Motor neuron (in vitro differentiated cells): ENCODE results near the gene ABCC9. TPM values are rescaled to one million over a fixed set of nuclear protein-coding genes. Genes with fewer than 3 reads are reported as not detected.

Experiments
- ATAC-seq, 8 experiments: fragments of 200-7000 bp; cut with Tn5 transposase; replicated peaks in 6 of 8; 2 replicates each; pipeline ENCODE4 v1.8.0; 2021; ENCODE audit warnings: mild to moderate bottlenecking in 8 of 8, moderate library complexity in 8 of 8
- H3K27ac ChIP-seq, 2 donors: fragments of 250-450 bp; sonication (Bioruptor Pico); 2 replicates each; pipeline ENCODE4 v1.9.0; 2021; ENCODE audit warnings: antibody characterized with exemption in 2 of 2, mild to moderate bottlenecking in 2 of 2, moderate library complexity in 1 of 2
- H3K4me1 ChIP-seq, 2 donors: fragments of 250-450 bp; sonication (Bioruptor Pico); replicated peaks in 1 of 2; 2 replicates each; pipeline ENCODE4 v1.6.1; 2021; ENCODE audit warnings: antibody characterized with exemption in 2 of 2, mild to moderate bottlenecking in 2 of 2, moderate library complexity in 1 of 2
- H3K4me3 ChIP-seq, 5 donors: fragments of 250-450 bp; sonication (Bioruptor Pico); 2 replicates each; pipeline ENCODE4 v1.9.0; 2021; ENCODE audit warnings: antibody characterized with exemption in 5 of 5, mild to moderate bottlenecking in 5 of 5, moderate library complexity in 4 of 5
- WGBS, 10 experiments: fragments of 450-650 bp; shearing (Covaris generic); methylation state at CpG; one replicate each; pipeline ENCODE4 v1.0.0; 2022; 5-methylcytosine and 5-hydroxymethylcytosine counted together
- in situ Hi-C, 9 experiments: fragments of 400-800 bp; cut with MboI; loops; one replicate each; pipeline ENCODE4 v1.15.0; 2021; ENCODE audit warnings: low sequenced_read_pairs in 9 of 9, low pct_unique_long_range_greater_than_20kb in 2 of 9; ENCODE audit not compliant: unreplicated experiment in 9 of 9
- total RNA-seq, 8 experiments: library from RNA; unstranded; fragments of 300-600 nt; gene quantifications; 2 replicates each; pipeline versions ENCODE4 v1.2.3 to v1.2.4, GENCODE V29; 2022

ABCC9 gene
- total RNA-seq, 8 experiments from 2014 or later = 0.04 to 6.6 (median 0.36) TPM

DNA sequence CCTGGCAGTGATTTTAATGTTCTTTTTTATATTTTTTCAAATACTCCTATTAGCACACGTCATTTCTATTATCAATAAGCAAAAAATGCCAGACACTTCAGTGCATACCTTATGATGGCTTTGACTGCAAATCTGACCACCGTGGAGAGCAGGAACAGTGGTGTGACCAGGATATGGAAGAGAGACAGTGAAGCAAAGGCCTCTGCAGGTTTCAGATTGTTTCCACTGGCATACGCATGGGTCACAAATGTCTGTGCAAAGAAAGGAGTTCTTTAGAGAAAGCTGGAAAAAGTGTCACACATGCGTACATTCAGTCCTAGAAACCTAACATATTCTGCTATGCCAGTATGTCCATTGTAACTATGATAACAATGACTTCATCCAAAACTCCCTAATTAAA is 47.3 kb downstream of the ABCC9 start:
- 19 to 100% (median 91%) methylated on average over 1 to 4 of the region's 4 CpGs for WGBS, 10 experiments
- ATAC-seq = no peak
- Histone ChIP-seq H3K4me1 (no peaks in the 10 kb centered on the region), H3K4me3 (no peak overlapping the region), H3K27ac (no peak overlapping the region)
- in situ Hi-C loops = no loop called here

DNA sequence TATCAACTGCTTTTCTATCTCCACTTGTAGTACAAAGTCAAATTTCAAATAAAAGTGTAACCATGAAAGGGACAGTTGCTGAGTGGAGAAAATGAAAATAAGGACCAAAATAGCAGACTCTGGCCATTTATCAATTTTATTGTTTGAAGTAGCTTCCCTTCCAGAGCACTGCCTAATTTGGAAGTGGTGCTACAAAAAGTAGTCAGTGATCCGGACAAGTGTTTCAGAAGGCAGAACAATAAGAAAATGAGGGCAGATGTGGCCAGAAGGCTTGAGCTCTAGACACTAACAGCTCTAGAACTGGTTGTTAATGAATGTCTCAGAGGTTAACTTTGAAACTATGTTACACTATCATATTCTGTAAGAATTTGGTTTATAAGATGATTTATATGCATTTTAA is 48.9 kb downstream of the ABCC9 start:
- Histone ChIP-seq H3K27ac (no peak overlapping the region), H3K4me3 (no peak overlapping the region), H3K4me1 (no peaks in the 10 kb centered on the region)
- in situ Hi-C loops = no loop called here
- 0 to 100% (median 82%) methylated on average over 1 of the region's 1 CpG; no CpG with 5 or more reads in 2 of the 10 experiments for WGBS, 10 experiments
- ATAC-seq = no peak

DNA sequence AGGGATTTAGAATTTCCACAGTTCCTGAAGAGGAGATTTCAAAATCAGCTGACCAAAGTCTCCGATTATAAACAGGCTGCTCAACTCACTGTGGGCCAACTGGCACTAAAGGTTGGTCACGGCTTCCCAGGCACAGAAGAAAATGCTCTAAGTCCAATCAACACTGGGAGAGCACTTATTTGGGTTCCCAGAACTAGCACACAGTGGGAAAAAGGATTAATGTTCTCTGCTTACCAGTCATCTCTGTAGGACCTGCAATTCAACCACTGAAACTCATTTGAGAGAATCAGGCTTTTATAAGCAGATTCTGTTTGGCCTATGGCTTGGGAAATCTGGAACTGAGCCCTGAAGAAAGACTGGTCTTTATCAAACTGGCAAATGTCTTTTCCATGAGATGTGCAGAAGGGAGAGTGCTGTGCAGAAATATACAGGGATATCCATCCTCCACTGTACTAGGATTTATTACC is 49.4 kb downstream of the ABCC9 start:
- ATAC-seq = no peak
- no peak overlapping the region for H3K4me3 ChIP-seq
- no peak overlapping the region for H3K27ac ChIP-seq
- 0 to 100% (median 75%) methylated on average over 1 to 2 of the region's 2 CpGs; no CpG with 5 or more reads in 3 of the 10 experiments for WGBS, 10 experiments
- in situ Hi-C loops = no loop called here
- H3K4me1 ChIP-seq = no peaks in the 10 kb centered on the region

DNA sequence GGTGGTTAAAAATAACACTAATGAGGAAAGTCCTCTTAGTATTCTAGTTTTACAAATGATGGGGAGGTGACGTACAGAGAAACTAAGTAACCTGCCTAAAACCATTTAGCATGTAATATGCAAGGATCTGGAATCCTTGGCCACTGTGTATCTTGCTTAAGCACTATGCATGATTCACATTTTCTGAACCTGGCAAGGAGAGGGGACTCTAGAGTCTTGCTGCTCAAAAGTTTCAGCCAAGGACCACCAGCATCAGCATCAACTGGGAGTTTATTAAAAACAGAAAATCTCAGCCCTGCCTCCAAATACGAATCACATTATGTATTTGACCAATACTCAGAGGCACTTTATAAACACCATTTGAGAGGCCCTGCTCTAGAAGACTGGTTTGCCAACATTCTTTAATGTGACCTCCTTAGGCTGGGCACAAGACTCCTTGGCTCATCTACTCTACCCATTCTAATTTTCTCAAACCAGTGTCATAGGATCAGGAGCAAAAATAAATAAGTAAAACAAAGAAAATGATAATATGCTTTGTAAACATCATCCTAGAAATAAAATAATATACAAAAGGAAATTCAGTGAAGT is 52.9 kb downstream of the ABCC9 start:
- ATAC-seq = no peak
- 25 to 100% (median 55%) methylated on average over 1 to 2 of the region's 2 CpGs; no CpG with 5 or more reads in 4 of the 10 experiments for WGBS, 10 experiments
- no peak overlapping the region for H3K4me3 ChIP-seq
- H3K4me1 ChIP-seq = no peaks in the 10 kb centered on the region
- in situ Hi-C loops = no loop called here
- no peak overlapping the region for H3K27ac ChIP-seq

DNA sequence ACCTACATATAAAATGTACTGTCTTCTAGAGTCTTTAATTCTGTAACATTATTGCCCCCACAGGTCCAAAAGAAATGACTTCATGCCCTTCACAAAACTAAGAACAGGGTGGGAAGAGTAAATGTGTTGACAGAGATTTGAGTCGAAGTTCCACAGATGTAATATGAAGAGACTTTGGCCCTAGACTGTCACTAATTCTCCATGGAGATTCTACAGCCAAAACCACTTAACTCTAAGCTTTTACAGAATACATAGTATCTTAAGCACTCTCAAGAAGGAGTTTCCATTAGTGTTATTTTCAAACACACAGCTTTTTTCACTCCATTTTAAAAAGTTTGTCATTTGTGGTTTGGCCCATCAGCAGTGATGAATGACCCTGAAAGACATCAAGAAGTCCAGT is 56.3 kb downstream of the ABCC9 start:
- no peaks in the 10 kb centered on the region for H3K4me1 ChIP-seq
- in situ Hi-C loops = no loop called here
- H3K27ac ChIP-seq = no peak overlapping the region
- ATAC-seq = no peak
- WGBS, 10 experiments = 17 to 100% (median 80%) methylated on average over 1 of the region's 1 CpG; no CpG with 5 or more reads in 5 of the 10 experiments
- no peak overlapping the region for H3K4me3 ChIP-seq

DNA sequence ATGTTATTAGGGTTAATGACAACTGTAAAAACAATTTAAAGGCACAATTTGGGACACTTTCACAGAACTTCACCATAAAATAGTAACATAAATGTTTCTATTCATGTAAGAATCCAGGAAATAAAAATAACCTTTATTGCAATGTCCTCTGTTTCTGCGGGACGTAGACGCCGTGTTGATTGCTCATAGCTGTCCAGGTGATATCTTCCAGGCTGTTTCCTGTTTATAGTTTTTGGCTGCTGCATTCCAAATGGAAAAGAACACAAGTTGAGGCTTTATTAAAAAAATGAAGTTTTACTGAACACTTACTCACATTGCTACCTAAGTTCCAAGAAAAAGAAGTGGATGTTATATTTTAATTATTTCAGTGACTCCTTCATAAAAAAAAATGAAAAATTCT is 58.6 kb downstream of the ABCC9 start:
- H3K4me1 ChIP-seq = no peaks in the 10 kb centered on the region
- no peak for ATAC-seq
- H3K27ac ChIP-seq = no peak overlapping the region
- H3K4me3 ChIP-seq = no peak overlapping the region
- in situ Hi-C loops = no loop called here
- WGBS, 10 experiments = 40 to 100% (median 94%) methylated on average over 2 to 4 of the region's 4 CpGs

DNA sequence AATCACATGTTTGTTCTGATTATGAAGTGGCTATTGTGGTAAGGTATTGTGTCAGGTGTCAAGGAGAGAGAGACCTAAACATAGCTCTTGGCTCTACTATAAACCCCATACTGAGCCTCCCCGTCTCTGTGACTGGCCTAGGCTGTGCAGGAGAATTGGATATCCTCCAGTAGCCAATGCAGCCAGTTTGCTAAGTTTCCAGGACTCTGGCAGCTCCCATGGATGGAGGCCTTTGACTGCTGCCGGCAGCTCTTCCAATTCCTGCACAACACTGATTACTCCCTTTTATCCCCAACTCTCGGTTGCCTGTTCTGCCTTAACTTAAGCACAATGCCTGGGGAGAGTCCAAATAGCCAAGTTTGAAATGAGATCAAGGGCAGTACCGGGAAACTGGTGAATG is 59.3 kb downstream of the ABCC9 start:
- ATAC-seq = no peak
- no peak overlapping the region for H3K4me3 ChIP-seq
- in situ Hi-C loops = no loop called here
- 4 to 100% (median 76%) methylated on average over 1 to 3 of the region's 4 CpGs; no CpG with 5 or more reads in 3 of the 10 experiments for WGBS, 10 experiments
- H3K4me1 ChIP-seq = no peaks in the 10 kb centered on the region
- H3K27ac ChIP-seq = no peak overlapping the region

DNA sequence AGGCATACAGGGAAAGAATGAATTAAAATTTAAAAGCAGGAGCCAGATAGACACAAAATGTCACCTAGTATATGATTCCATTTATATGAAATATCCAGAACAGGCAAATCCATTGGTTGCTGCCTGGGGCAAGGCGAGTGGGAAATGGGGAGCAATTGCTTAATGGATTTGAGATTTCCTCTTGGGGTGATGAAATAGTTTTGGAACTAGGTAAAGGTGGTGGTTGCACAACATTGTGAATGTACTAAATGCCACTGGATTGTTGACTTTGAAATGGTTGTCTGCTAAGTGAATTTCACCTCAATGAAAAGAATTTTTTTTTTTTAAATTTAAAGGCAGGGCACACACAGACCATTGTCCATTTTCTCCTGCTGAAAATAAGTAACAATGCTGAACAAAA is 61.9 kb downstream of the ABCC9 start:
- in situ Hi-C loops = no loop called here
- 14 to 100% (median 85%) methylated on average over 1 of the region's 1 CpG; no CpG with 5 or more reads in 4 of the 10 experiments for WGBS, 10 experiments
- ATAC-seq = no peak
- Histone ChIP-seq H3K27ac (no peak overlapping the region), H3K4me1 (no peaks in the 10 kb centered on the region), H3K4me3 (no peak overlapping the region)

DNA sequence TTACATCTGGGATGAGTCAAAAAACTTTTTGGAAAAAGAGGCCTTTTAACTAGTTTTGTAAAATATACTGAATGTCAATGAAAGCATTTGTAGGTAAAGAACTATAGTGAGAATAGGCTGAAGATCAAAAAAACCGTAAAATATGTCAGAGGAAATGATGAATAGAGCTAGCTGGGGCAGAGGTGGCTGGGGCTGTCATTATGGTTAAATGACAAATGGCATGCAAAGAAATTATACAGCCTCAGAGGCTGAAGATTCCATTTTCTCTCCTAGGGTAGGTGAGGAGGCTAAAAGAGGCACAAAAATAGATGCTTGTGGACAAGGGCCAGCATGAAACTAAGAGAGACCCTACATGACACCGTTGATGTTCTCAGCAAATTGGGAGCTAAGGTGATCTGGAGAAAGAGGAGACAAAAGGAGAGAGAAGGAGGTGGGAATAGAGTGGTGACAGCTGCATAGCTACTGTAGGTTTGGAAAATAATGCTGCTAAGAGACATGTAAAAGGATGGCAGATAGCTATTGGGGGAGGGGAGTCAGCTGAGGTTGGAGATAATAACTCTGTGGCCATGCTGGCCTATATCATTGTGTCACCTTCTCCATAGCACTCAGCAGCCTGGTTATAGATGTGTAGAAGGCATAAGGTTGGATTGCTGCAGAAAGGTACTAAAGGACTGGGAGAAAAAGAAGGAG is 63.8 kb downstream of the ABCC9 start:
- in situ Hi-C loops = no loop called here
- Histone ChIP-seq H3K27ac (no peak overlapping the region), H3K4me1 (no peaks in the 10 kb centered on the region), H3K4me3 (no peak overlapping the region)
- ATAC-seq = peak in 4 of 8 experiments; percentile 25 to 66 (median 46)
- WGBS, 10 experiments = 0 to 92% (median 73%) methylated on average over 1 to 2 of the region's 2 CpGs

DNA sequence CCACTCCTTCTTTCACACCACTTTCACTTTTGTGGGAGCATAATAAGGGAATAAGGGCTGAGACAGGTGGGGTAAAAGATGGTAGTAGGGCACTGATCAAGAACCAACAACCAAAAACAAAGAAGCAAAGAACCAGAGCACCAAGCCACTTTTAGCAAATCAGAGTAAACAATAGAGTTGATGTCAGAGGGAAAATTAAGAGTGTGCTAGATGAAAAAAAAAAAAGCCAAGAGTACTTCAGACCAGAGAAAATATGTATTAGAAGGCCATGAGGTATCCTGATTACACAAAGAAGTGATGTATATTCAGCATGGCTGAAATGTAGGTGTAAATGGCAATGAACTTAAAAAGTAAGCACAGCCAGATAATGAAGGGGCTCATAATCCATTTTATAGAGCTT is 75.4 kb downstream of the ABCC9 start:
- H3K4me3 ChIP-seq = no peak overlapping the region
- peaks cover 0 to 3% of the 10 kb centered on the region in 2 donors for H3K4me1 ChIP-seq
- H3K27ac ChIP-seq = no peak overlapping the region
- no peak for ATAC-seq
- in situ Hi-C loops = no loop called here

DNA sequence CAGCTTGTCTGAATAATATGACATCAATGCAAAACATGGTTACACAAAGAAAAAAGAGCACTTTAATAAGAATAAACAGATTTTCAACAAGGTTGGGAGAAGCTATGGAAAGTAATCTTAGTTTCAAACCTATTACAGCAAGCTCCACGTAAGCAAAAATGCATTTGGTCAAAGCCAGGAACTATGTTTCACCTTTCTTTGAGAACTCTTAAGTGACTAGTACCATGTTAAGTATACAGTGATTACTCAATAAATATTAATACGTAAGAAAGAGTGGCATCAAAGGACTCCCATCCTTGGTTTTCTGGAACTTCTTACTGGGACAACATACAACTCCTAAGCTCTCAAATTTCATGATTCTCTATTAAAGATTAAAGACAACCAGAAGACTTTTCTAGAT is 80.7 kb downstream of the ABCC9 start:
- Histone ChIP-seq H3K27ac (no peak overlapping the region), H3K4me3 (no peak overlapping the region), H3K4me1 (peaks cover 0 to 9% of the 10 kb centered on the region in 2 donors)
- in situ Hi-C loops = no loop called here
- no peak for ATAC-seq
- 38 to 100% (median 88%) methylated on average over 2 of the region's 2 CpGs; no CpG with 5 or more reads in 1 of the 10 experiments for WGBS, 10 experiments

DNA sequence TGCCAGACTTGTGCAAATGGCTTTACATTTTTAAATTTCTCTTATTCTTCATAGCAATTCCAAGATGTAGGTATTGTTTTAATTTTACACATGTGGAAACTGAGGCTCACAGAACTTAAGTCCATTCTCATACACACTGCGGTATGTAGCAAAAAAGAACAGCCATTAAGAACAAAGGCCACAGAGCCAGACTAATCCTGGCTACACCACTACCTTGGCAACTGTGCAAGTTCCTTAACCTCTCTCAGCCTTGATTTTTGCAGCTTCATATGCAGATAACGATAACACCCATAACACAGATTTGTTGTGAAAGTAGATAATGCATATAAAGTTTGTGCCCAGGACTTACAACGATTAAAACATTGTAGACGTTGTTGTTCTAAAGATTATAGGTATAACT is 81.1 kb downstream of the ABCC9 start:
- H3K4me1 ChIP-seq = peaks cover 0 to 9% of the 10 kb centered on the region in 2 donors
- WGBS, 10 experiments = 28 to 100% (median 90%) methylated on average over 2 to 4 of the region's 4 CpGs
- ATAC-seq = no peak
- no peak overlapping the region for H3K27ac ChIP-seq
- H3K4me3 ChIP-seq = no peak overlapping the region
- in situ Hi-C loops = no loop called here

DNA sequence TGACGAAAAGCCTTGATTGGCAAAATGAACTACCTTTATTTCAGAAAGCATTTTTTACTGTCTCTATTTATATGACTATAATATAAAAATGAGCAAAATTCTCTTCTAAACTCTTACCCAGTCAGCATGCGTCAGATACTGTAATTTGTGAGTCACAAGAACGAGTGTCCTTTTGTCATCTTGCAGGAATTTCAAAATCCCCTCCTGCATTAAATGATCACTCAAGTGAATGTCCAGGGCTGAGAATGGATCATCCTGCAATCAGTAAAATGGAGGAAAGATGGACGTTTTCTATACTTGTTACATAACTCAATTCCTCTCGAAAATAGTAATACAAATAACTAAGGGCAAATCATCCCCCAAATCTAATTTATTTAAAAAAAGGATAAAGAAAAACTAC is 89.0 kb downstream of the ABCC9 start:
- ATAC-seq = peak in 1 of 8 experiments; percentile 39
- Histone ChIP-seq H3K27ac (no peak overlapping the region), H3K4me3 (no peak overlapping the region), H3K4me1 (peaks cover 0 to 1% of the 10 kb centered on the region in 2 donors)
- WGBS, 10 experiments = 10 to 97% (median 77%) methylated on average over 2 to 5 of the region's 5 CpGs
- in situ Hi-C loops = no loop called here

DNA sequence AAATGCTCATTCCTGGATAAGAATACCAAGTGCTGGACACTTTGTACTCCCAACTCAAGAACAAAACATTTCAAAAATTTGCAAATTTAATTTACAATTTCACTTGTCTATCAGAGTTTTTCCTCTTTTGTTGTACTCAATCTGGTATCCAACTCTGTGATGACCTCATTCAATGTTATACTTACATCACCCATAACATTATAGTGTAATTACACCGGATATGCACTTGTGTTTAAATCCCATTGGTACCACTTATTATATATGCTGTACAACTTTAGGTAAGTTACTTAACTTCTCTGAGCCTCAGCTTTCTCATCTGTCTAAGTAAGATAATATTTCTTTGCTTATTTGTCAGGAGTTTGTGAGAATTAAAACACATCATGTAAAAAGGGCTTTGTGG is 90.1 kb downstream of the ABCC9 start:
- no peaks in the 10 kb centered on the region for H3K4me1 ChIP-seq
- H3K4me3 ChIP-seq = no peak overlapping the region
- in situ Hi-C loops = no loop called here
- WGBS, 10 experiments = 0 to 89% (median 50%) methylated on average over 1 of the region's 1 CpG; no CpG with 5 or more reads in 3 of the 10 experiments
- ATAC-seq = no peak
- H3K27ac ChIP-seq = no peak overlapping the region
